RWPE2 (cell line): ENCODE measurements around the gene TDRD15.

Experiments
- ATAC-seq: fragments of 200-7000 bp; cut with Tn5 transposase; 3 replicates; pipeline ENCODE4 v1.9.1; 2021; ENCODE audit warnings: low read depth
- DNase-seq: peaks from one replicate; pipeline ENCODE4 v3.0.0-alpha.2; 2020; ENCODE audit warnings: low spot score
- H3K27ac ChIP-seq: fragments of 450-650 bp; 2 replicates; pipeline ENCODE4 v1.5.1; 2017; ENCODE audit warnings: mild to moderate bottlenecking; ENCODE audit not compliant: poor library complexity, severe bottlenecking
- H3K27me3 ChIP-seq: fragments of 250-450 bp; sonication (Bioruptor Pico); 2 replicates; pipeline ENCODE4 v1.5.1; 2021; ENCODE audit warnings: mild to moderate bottlenecking, moderate library complexity; ENCODE audit not compliant: insufficient read depth, poor library complexity, severe bottlenecking
- H3K36me3 ChIP-seq: fragments of 250-450 bp; sonication (Bioruptor Pico); 2 replicates; pipeline ENCODE4 v1.5.1; 2020; ENCODE audit warnings: low read depth, mild to moderate bottlenecking, moderate library complexity
- H3K4me1 ChIP-seq: fragments of 250-450 bp; sonication (Bioruptor Pico); 2 replicates; pipeline ENCODE4 v1.5.1; 2021; ENCODE audit warnings: mild to moderate bottlenecking, moderate library complexity; ENCODE audit not compliant: insufficient read depth, poor library complexity, severe bottlenecking
- H3K4me3 ChIP-seq: fragments of 250-450 bp; sonication (Bioruptor Pico); 2 replicates; pipeline ENCODE4 v1.5.1; 2021; ENCODE audit warnings: mild to moderate bottlenecking, moderate library complexity; ENCODE audit not compliant: severe bottlenecking
- H3K9me3 ChIP-seq: fragments of 250-450 bp; sonication (Bioruptor Pico); 2 replicates; pipeline ENCODE4 v1.5.1; 2021; ENCODE audit warnings: mild to moderate bottlenecking, moderate library complexity; ENCODE audit not compliant: severe bottlenecking
- CTCF ChIP-seq: fragments of 450-650 bp; IDR thresholded peaks from one replicate; pipeline ENCODE4 v1.5.1; 2017; ENCODE audit warnings: mild to moderate bottlenecking, moderate library complexity; ENCODE audit not compliant: poor library complexity, severe bottlenecking

Gene TDRD15

GRCh38 chr2:21155365-21156136 lies 31.8 kb downstream of the TDRD15 start:
- no peaks in the 10 kb centered on the region for H3K27me3 ChIP-seq
- DNase-seq (no peak), ATAC-seq (no peak)
- peaks cover 5% of the 10 kb centered on the region for H3K4me1 ChIP-seq
- no peaks in the 10 kb centered on the region for H3K36me3 ChIP-seq
- H3K4me3 ChIP-seq = no peak overlapping the region
- H3K27ac ChIP-seq = no peak overlapping the region
- no peak for TF ChIP-seq CTCF
- H3K9me3 ChIP-seq = peaks cover 3% of the 10 kb centered on the region

- Histone ChIP-seq H3K4me3 (no peak overlapping the region), H3K9me3 (no peaks in the 10 kb centered on the region)
- no peak for ATAC-seq
These were observed 37.4 kb downstream of the TDRD15 start for GRCh38 chr2:21161122-21161521.

GRCh38 chr2:21161832-21162614 lies 38.3 kb downstream of the TDRD15 start:
- H3K4me1 ChIP-seq = no peaks in the 10 kb centered on the region
- no peak overlapping the region for H3K27ac ChIP-seq
- no peaks in the 10 kb centered on the region for H3K27me3 ChIP-seq
- no peak for TF ChIP-seq CTCF
- H3K9me3 ChIP-seq = no peaks in the 10 kb centered on the region
- H3K36me3 ChIP-seq = no peaks in the 10 kb centered on the region
- DNase-seq (no peak), ATAC-seq (no peak)
- H3K4me3 ChIP-seq = no peak overlapping the region

More at GRCh38 chr2:21161122-21161521, 37.4 kb downstream of the TDRD15 start:
- peak; percentile 39 for DNase-seq
- TF ChIP-seq CTCF = no peak
- Histone ChIP-seq H3K4me1 (no peaks in the 10 kb centered on the region), H3K36me3 (no peaks in the 10 kb centered on the region), H3K27ac (no peak overlapping the region), H3K27me3 (no peaks in the 10 kb centered on the region)

- ATAC-seq (no peak), DNase-seq (no peak)
- H3K27ac ChIP-seq = no peak overlapping the region
- no peaks in the 10 kb centered on the region for H3K36me3 ChIP-seq
- no peak for TF ChIP-seq CTCF
- H3K27me3 ChIP-seq = no peaks in the 10 kb centered on the region
- H3K9me3 ChIP-seq = no peaks in the 10 kb centered on the region
- H3K4me1 ChIP-seq = no peaks in the 10 kb centered on the region
- no peak overlapping the region for H3K4me3 ChIP-seq
These were observed 38.8 kb downstream of the TDRD15 start for GRCh38 chr2:21162615-21162878.

GRCh38 chr2:21163213-21163612 lies 39.4 kb downstream of the TDRD15 start:
- no peaks in the 10 kb centered on the region for H3K9me3 ChIP-seq
- no peak overlapping the region for H3K4me3 ChIP-seq
- TF ChIP-seq CTCF = no peak
- ATAC-seq (no peak), DNase-seq (no peak)
- no peak overlapping the region for H3K27ac ChIP-seq
- H3K36me3 ChIP-seq = no peaks in the 10 kb centered on the region
- H3K4me1 ChIP-seq = no peaks in the 10 kb centered on the region
- no peaks in the 10 kb centered on the region for H3K27me3 ChIP-seq
